B cell (primary cell): ENCODE measurements around the gene STK16. TPM values are rescaled to one million over a fixed set of nuclear protein-coding genes. Genes with fewer than 3 reads are reported as not detected.

Experiments used
- ATAC-seq: fragments of 200-7000 bp; cut with Tn5 transposase; one replicate; pipeline ENCODE4 v1.10.0; 2021; ENCODE audit warnings: low read depth, mild to moderate bottlenecking, moderate number of reproducible peaks, moderate library complexity
- CTCF ChIA-PET: fragments of 350-600 bp; sonication (Branson Sonifier 250); formaldehyde crosslinking; loops from one replicate; lab custom pipeline; 2021; ENCODE audit warnings: antibody characterized with exemption, inconsistent platforms; lab: Charles Lee
- POLR2A ChIA-PET: fragments of 350-600 bp; sonication (Branson Sonifier 250); formaldehyde crosslinking; loops from one replicate; lab custom pipeline; 2021; ENCODE audit warnings: antibody characterized with exemption; lab: Charles Lee
- DNase-seq: peaks from one replicate; pipeline ENCODE4 v3.0.0; 2013
- H2AFZ ChIP-seq: 2 replicates; pipeline ENCODE4 v1.6.1; 2012; ENCODE audit warnings: mild to moderate bottlenecking, low read depth, low read length; ENCODE audit not compliant: insufficient read depth, poor library complexity, severe bottlenecking
- H3K27ac ChIP-seq, 2 donors: 1 replicate in 1 of 2; 2 replicates in 1 of 2; pipeline ENCODE4 v1.5.1; 2012 to 2013; ENCODE audit warnings: low read length in 2 of 2, mild to moderate bottlenecking in 2 of 2, moderate library complexity in 1 of 2
- H3K27me3 ChIP-seq, 4 experiments: fragments of 200-600 bp in 1 of 4; sonication (generic) in 1 of 4; replicated peaks in 1 of 4; 1 replicate in 2 of 4; 2 replicates in 2 of 4; pipeline versions ENCODE4 v1.6.1 to v1.7.0; 2013 to 2016; ENCODE audit warnings: low read length in 3 of 4, mild to moderate bottlenecking in 2 of 4, mixed read lengths in 1 of 4, moderate library complexity in 1 of 4; ENCODE audit not compliant: insufficient read depth in 4 of 4, control insufficient read depth in 3 of 4; ENCODE audit errors: control extremely low read depth in 1 of 4
- H3K36me3 ChIP-seq, 2 experiments: replicated peaks in 1 of 2; 1 replicate in 1 of 2; 2 replicates in 1 of 2; pipeline versions ENCODE4 v1.6.1 to v1.7.1; 2013; ENCODE audit warnings: low read length in 1 of 2; ENCODE audit not compliant: insufficient read depth in 2 of 2, control insufficient read depth in 1 of 2; ENCODE audit errors: control extremely low read depth in 1 of 2, extremely low read depth in 1 of 2
- H3K4me1 ChIP-seq, 2 donors: fragments of 200-600 bp in 1 of 2; sonication (generic) in 1 of 2; 1 replicate in 1 of 2; 2 replicates in 1 of 2; pipeline versions ENCODE4 v1.5.1 to v1.6.1; 2013 to 2017; ENCODE audit warnings: low read length in 2 of 2; ENCODE audit not compliant: control insufficient read depth in 2 of 2, insufficient read depth in 2 of 2
- H3K4me2 ChIP-seq: replicated peaks from 2 replicates; pipeline ENCODE3; 2012; ENCODE audit warnings: mild to moderate bottlenecking, low read depth, low read length; ENCODE audit not compliant: poor library complexity, severe bottlenecking
- H3K4me3 ChIP-seq, 5 experiments: fragments of 200-600 bp in 1 of 5; sonication (generic) in 1 of 5; 1 replicate in 3 of 5; 2 replicates in 2 of 5; pipeline versions ENCODE4 v1.5.1 to v1.7.0; 2011 to 2016; ENCODE audit warnings: low read length in 4 of 5, mild to moderate bottlenecking in 4 of 5, low read depth in 2 of 5, control low read depth in 1 of 5, moderate library complexity in 1 of 5; ENCODE audit not compliant: insufficient read depth in 1 of 5; ENCODE audit errors: control extremely low read depth in 1 of 5, extremely low read depth in 1 of 5
- H3K79me2 ChIP-seq: fragments of 200-600 bp; sonication (generic); one replicate; pipeline ENCODE4 v1.6.0; 2016; ENCODE audit warnings: low read length; ENCODE audit not compliant: control insufficient read depth, insufficient read depth
- H3K9ac ChIP-seq: fragments of 200-600 bp; sonication (generic); 2 replicates; pipeline ENCODE4 v1.6.1; 2017; ENCODE audit warnings: mild to moderate bottlenecking, low read length, moderate library complexity
- H3K9me3 ChIP-seq, 3 donors: one replicate each; pipeline versions ENCODE4 v1.6.1 to v1.7.1; 2013; ENCODE audit warnings: low read length in 2 of 3; ENCODE audit not compliant: control insufficient read depth in 2 of 3, insufficient read depth in 1 of 3; ENCODE audit errors: control extremely low read depth in 1 of 3
- H4K20me1 ChIP-seq: 2 replicates; pipeline ENCODE4 v1.6.0; 2012; ENCODE audit warnings: mild to moderate bottlenecking, low read length; ENCODE audit not compliant: insufficient read depth, control insufficient read depth, poor library complexity, severe bottlenecking
- H3K27ac Mint-ChIP-seq: one replicate; pipeline ENCODE4 v1.8.0; 2021; ENCODE audit warnings: mixed read lengths
- H3K27me3 Mint-ChIP-seq: one replicate; pipeline ENCODE4 v1.8.0; 2021; ENCODE audit warnings: mixed read lengths
- H3K4me1 Mint-ChIP-seq: one replicate; pipeline ENCODE4 v1.8.0; 2021; ENCODE audit warnings: mixed read lengths
- H3K4me3 Mint-ChIP-seq: one replicate; pipeline ENCODE4 v1.8.0; 2021; ENCODE audit warnings: mixed read lengths
- H3K9me3 Mint-ChIP-seq: one replicate; pipeline ENCODE4 v1.8.0; 2022; ENCODE audit warnings: mixed read lengths; ENCODE audit not compliant: insufficient read depth
- EZH2 ChIP-seq: IDR thresholded peaks from 2 replicates; pipeline ENCODE4 v1.6.1; 2012; ENCODE audit warnings: borderline replicate concordance, low read depth, mild to moderate bottlenecking, moderate library complexity, low read length; ENCODE audit not compliant: insufficient read depth, poor library complexity, severe bottlenecking
- WGBS: methylation state at CpG from one replicate; pipeline ENCODE4 v1.1.5; 2013; ENCODE audit warnings: missing lambda C conversion rate; ENCODE audit not compliant: insufficient coverage; 5-methylcytosine and 5-hydroxymethylcytosine counted together
- intact Hi-C: fragments of 100-400 bp; cut with micrococcal nuclease; formaldehyde crosslinking; loops from one replicate; pipeline ENCODE4 v1.10.0; 2022
- polyA plus RNA-seq: library from polyadenylated mRNA; depleted of rRNA; stranded (reverse); fragments of >200 nt; gene quantifications from 2 replicates; pipeline ENCODE4 v1.2.3, GENCODE V29; 2012
- total RNA-seq, 2 donors: library from RNA; stranded (reverse); fragments of 120-200 nt in 1 of 2; gene quantifications; 1 replicate in 1 of 2; 2 replicates in 1 of 2; pipeline versions ENCODE4 v1.2.3 to v1.2.4, GENCODE V29; 2013 to 2022
- TF ChIP-seq, protein P1 (sequence below): fragments of 200-600 bp; IDR thresholded peaks from one replicate; pipeline ENCODE4 v1.8.0; 2022; ENCODE audit warnings: antibody characterized with exemption, mild to moderate bottlenecking

The STK16 gene
- total and polyA plus RNA-seq, 2 donors (not counting 1 experiment from before 2014, with no cell fraction given), result 29.0 to 60.1 TPM

GRCh38 chr2:219250049-219250781, 4.9 kb downstream of the STK16 start:
- H3K4me1 Mint-ChIP-seq, result peaks cover 76% of the 10 kb centered on the region
- Histone ChIP-seq H2AFZ (no peak overlapping the region), H3K27me3 (no peaks in the 10 kb centered on the region), H4K20me1 (peaks cover 22% of the 10 kb centered on the region), H3K27ac (peak overlapping the region; percentile 75 to 92), H3K79me2 (peaks cover 73% of the 10 kb centered on the region), H3K4me3 (peak overlapping the region in 4 of 5 experiments; percentile 8 to 53 (median 32)), H3K4me1 (peaks cover 66 to 76% of the 10 kb centered on the region in 2 donors), H3K4me2 (peak overlapping the region; percentile 93), H3K9me3 (no peaks in the 10 kb centered on the region), H3K9ac (peak overlapping the region; percentile 59), H3K36me3 (peaks cover 2 to 35% of the 10 kb centered on the region in 2 experiments)
- H3K27me3 Mint-ChIP-seq, result no peaks in the 10 kb centered on the region
- H3K4me3 Mint-ChIP-seq, result peak overlapping the region; percentile 87
- DNase-seq (no peak), ATAC-seq (no peak)
- intact Hi-C loops, result loop anchor here (5.0 kb wide), 1 partner anchor 1033 kb away; the partner anchor contains the start of gene ARPC2
- peak overlapping the region; percentile 96 for H3K27ac Mint-ChIP-seq
- ChIA-PET CTCF (interaction anchor here (1.1 to 6.8 kb wide), 11 partner anchors 12 to 374 kb away, joined by 4 to 69 read pairs (median 7); partner anchors contain the start of genes ANKZF1, ATG9A and DNAJB2), POLR2A (interaction anchor here (0.5 to 3.3 kb wide), 7 partner anchors 21 to 992 kb away, joined by 3 to 39 read pairs (median 12); partner anchors contain the start of genes ABCB6, ANKZF1, ATG9A and CNPPD1)
- WGBS, result 86% methylated on average over 22 of the region's 22 CpGs
- H3K9me3 Mint-ChIP-seq, result no peaks in the 10 kb centered on the region
- no peak for TF ChIP-seq EZH2
- TF ChIP-seq, protein P1, sequence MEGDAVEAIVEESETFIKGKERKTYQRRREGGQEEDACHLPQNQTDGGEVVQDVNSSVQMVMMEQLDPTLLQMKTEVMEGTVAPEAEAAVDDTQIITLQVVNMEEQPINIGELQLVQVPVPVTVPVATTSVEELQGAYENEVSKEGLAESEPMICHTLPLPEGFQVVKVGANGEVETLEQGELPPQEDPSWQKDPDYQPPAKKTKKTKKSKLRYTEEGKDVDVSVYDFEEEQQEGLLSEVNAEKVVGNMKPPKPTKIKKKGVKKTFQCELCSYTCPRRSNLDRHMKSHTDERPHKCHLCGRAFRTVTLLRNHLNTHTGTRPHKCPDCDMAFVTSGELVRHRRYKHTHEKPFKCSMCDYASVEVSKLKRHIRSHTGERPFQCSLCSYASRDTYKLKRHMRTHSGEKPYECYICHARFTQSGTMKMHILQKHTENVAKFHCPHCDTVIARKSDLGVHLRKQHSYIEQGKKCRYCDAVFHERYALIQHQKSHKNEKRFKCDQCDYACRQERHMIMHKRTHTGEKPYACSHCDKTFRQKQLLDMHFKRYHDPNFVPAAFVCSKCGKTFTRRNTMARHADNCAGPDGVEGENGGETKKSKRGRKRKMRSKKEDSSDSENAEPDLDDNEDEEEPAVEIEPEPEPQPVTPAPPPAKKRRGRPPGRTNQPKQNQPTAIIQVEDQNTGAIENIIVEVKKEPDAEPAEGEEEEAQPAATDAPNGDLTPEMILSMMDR, result no peak
